Skeletal muscle satellite cell (primary cell): ENCODE data around the gene APEX1.
A peak's percentile ranks its signal among the peaks of the same experiment; 100 is the strongest.
"Not testable (repeated sequence)": the region's sequence is repeated elsewhere in the genome, so short reads cannot be mapped to it uniquely, and the experiment has no call there.

Experiments used
- H3K27me3 ChIP-seq: 2 replicates; pipeline ENCODE4 v1.7.0; 2013; ENCODE audit warnings: low read length; ENCODE audit not compliant: control insufficient read depth, insufficient read depth
- H3K36me3 ChIP-seq: 2 replicates; pipeline ENCODE4 v1.7.0; 2013; ENCODE audit warnings: mild to moderate bottlenecking, control low read depth, low read length; ENCODE audit not compliant: insufficient read depth
- H3K4me1 ChIP-seq: 2 replicates; pipeline ENCODE4 v1.7.0; 2013; ENCODE audit warnings: low read length; ENCODE audit not compliant: control insufficient read depth, insufficient read depth
- H3K4me2 ChIP-seq: 2 replicates; pipeline ENCODE4 v1.7.0; 2013; ENCODE audit warnings: mild to moderate bottlenecking, low read length
- H3K4me3 ChIP-seq: 2 replicates; pipeline ENCODE4 v1.7.0; 2013; ENCODE audit warnings: low read length
- H3K9ac ChIP-seq: 2 replicates; pipeline ENCODE4 v1.7.0; 2013; ENCODE audit warnings: mild to moderate bottlenecking, low read depth, low read length, moderate library complexity
- H3K9me3 ChIP-seq: replicated peaks from 2 replicates; pipeline ENCODE4 v1.7.0; 2013; ENCODE audit warnings: mild to moderate bottlenecking, control low read depth, low read length
- small RNA-seq: library from RNA; depleted of rRNA; stranded (forward); fragments of <200 nt; gene quantifications from one replicate; pipeline ENCODE3, GENCODE V24; 2012

Gene APEX1

GRCh38 chr14:20501346-20501745 is 46.3 kb downstream of the APEX1 start:
- no peaks in the 10 kb centered on the region for H3K27me3 ChIP-seq
- no peak overlapping the region for H3K9ac ChIP-seq
- peak overlapping the region; percentile 3 for H3K4me2 ChIP-seq
- no peaks in the 10 kb centered on the region for H3K36me3 ChIP-seq
- H3K4me3 ChIP-seq: no peak overlapping the region
- H3K9me3 ChIP-seq: no peaks in the 10 kb centered on the region
- peaks cover 12% of the 10 kb centered on the region for H3K4me1 ChIP-seq

DNA sequence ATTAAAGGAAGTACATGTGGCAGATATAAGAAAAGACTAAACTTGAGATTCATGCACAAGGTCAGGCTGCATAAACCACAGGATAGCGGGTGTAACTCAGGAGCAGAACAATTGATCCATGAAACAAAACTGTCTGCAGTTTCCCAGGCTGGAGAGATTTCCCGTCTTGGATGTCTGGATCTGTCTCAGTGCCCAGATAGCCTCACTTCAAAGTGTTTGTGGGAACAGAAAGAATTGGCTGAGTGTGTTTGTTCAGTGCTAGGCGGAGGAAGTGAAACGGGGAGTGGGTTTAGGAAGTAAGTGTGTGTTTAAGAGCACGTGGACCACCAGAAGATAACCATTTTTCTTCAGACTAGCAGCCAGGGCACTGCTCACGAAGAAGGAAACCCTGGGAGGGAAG is 48.9 kb downstream of the APEX1 start:
- no peaks in the 10 kb centered on the region for H3K36me3 ChIP-seq
- H3K27me3 ChIP-seq: no peaks in the 10 kb centered on the region
- peaks cover 12% of the 10 kb centered on the region for H3K4me1 ChIP-seq
- no peak overlapping the region for H3K4me2 ChIP-seq
- H3K9ac ChIP-seq: no peak overlapping the region
- H3K9me3 ChIP-seq: no peaks in the 10 kb centered on the region
- H3K4me3 ChIP-seq: no peak overlapping the region

DNA sequence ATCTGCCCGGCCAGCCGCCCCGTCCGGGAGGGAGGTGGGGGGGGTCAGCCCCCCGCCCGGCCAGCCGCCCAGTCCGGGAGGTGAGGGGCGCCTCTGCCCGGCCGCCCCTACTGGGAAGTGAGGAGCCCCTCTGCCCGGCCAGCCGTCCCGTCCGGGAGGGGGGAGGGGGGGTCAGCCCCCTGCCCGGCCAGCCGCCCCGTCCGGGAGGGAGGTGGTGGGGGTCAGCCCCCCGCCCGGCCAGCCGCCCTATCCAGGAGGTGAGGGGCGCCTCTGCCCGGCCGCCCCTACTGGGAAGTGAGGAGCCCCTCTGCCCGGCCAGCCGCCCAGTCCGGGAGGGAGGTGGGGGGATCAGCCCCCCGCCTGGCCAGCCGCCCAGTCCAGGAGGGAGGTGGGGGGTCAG is 51.2 kb downstream of the APEX1 start:
- not testable (repeated sequence) for H3K4me1 ChIP-seq, H3K9me3 ChIP-seq, H3K4me3 ChIP-seq, H3K4me2 ChIP-seq, H3K36me3 ChIP-seq, H3K27me3 ChIP-seq, H3K9ac ChIP-seq

- H3K4me2 ChIP-seq, H3K36me3 ChIP-seq, H3K9ac ChIP-seq, H3K4me1 ChIP-seq, H3K27me3 ChIP-seq, H3K4me3 ChIP-seq, H3K9me3 ChIP-seq: not testable (repeated sequence)
Measured at GRCh38 chr14:20506752-20507151, 51.7 kb downstream of the APEX1 start.

Small RNAs within 50 kb of the gene (small RNA-seq; reads per million reads assigned to genes)
- gene RNA5SP382: 0.77 reads per million, percentile 14 among the genes with 10 or more reads in this experiment
